Chondrocyte (in vitro differentiated cells): ENCODE results near the gene KCTD21. TPM values are rescaled to one million over a fixed set of nuclear protein-coding genes. Genes with fewer than 3 reads are reported as not detected.

ENCODE experiments used
- DNase-seq: peaks from one replicate; pipeline ENCODE4 v3.0.0; 2021; ENCODE audit warnings: mixed read lengths, low spot score
- H3K27ac Mint-ChIP-seq: one replicate; pipeline ENCODE4 v1.8.0; 2021; ENCODE audit warnings: mild to moderate bottlenecking, moderate library complexity, mixed read lengths; ENCODE audit not compliant: unreplicated experiment
- H3K27me3 Mint-ChIP-seq: 2 replicates; pipeline ENCODE4 v1.8.0; 2021; ENCODE audit warnings: low read depth, mixed read lengths
- H3K36me3 Mint-ChIP-seq: 2 replicates; pipeline ENCODE4 v1.8.0; 2021; ENCODE audit warnings: low read depth, mixed read lengths
- H3K4me1 Mint-ChIP-seq: 2 replicates; pipeline ENCODE4 v1.8.0; 2021; ENCODE audit warnings: low read depth, mild to moderate bottlenecking, mixed read lengths
- H3K4me3 Mint-ChIP-seq: one replicate; pipeline ENCODE4 v1.8.0; 2021; ENCODE audit warnings: mild to moderate bottlenecking, moderate library complexity, mixed read lengths; ENCODE audit not compliant: unreplicated experiment
- H3K9me3 Mint-ChIP-seq: 2 replicates; pipeline ENCODE4 v1.8.0; 2021; ENCODE audit warnings: low read depth, mixed read lengths
- CTCF ChIP-seq: fragments of 200-600 bp; sonication (generic); IDR thresholded peaks from 2 replicates; pipeline ENCODE4 v1.5.0; 2021; ENCODE audit warnings: antibody characterized with exemption, mild to moderate bottlenecking, moderate library complexity
- total RNA-seq: library from RNA; stranded (reverse); gene quantifications from 3 replicates; pipeline ENCODE4 v1.2.1, GENCODE V29; 2021

KCTD21 gene
- total RNA-seq, 1 donor from 2014 or later, result 15.2 TPM

- no peak for DNase-seq
- peak overlapping the region; percentile 86 for H3K27ac Mint-ChIP-seq
Observed at GRCh38 chr11:78192911-78193351, 4.5 kb upstream of the KCTD21 start.

GRCh38 chr11:78192223-78192719 is 3.8 kb upstream of the KCTD21 start:
- Mint-ChIP-seq H3K27ac (peak overlapping the region; percentile 86), H3K4me1 (peaks cover 48% of the 10 kb centered on the region), H3K27me3 (no peaks in the 10 kb centered on the region), H3K36me3 (peaks cover 6% of the 10 kb centered on the region), H3K9me3 (no peaks in the 10 kb centered on the region), H3K4me3 (no peak overlapping the region)
- TF ChIP-seq CTCF, result no peak
- DNase-seq, result no peak

More at GRCh38 chr11:78192911-78193351, 4.5 kb upstream of the KCTD21 start:
- peaks cover 6% of the 10 kb centered on the region for H3K36me3 Mint-ChIP-seq
- peaks cover 41% of the 10 kb centered on the region for H3K4me1 Mint-ChIP-seq
- no peak for TF ChIP-seq CTCF
- no peaks in the 10 kb centered on the region for H3K9me3 Mint-ChIP-seq
- no peak overlapping the region for H3K4me3 Mint-ChIP-seq
- no peaks in the 10 kb centered on the region for H3K27me3 Mint-ChIP-seq

DNA sequence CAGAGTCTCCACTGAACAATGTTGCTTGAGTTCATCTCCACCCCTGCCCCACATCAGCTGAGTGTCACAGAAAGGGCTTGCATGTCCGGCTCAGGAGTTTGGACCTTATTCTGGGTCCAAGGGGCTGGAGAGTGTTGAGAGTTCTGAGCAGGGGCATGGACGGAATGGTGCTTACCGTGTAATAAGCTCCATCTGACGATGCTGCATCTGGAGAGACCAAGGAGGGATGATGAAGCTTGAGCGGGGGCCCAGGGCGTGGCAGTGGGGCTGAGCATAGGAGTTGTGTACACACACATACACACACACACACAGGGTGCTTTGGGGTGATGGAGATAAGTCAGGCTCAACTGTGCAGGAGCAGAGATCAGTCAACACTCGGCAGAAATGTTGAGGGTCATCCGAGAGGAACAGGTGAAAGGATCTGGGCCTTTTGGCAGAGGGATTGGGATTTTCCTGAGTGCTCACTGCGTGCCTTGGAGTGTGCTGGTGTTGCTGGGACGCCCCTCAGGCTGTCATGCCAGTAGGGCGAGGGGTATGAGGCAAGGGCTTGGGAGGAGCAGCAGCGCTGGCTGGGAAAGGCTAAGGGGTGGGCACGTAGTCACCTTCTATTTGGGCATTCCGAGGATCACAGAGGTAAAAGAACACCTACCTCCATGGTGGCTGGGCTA is 2.6 kb upstream of the KCTD21 start:
- H3K27me3 Mint-ChIP-seq, result no peaks in the 10 kb centered on the region
- H3K36me3 Mint-ChIP-seq, result peaks cover 3% of the 10 kb centered on the region
- H3K9me3 Mint-ChIP-seq, result no peaks in the 10 kb centered on the region
- peak overlapping the region; percentile 22 for H3K27ac Mint-ChIP-seq
- H3K4me3 Mint-ChIP-seq, result peak overlapping the region; percentile 29
- no peak for DNase-seq
- no peak for TF ChIP-seq CTCF
- H3K4me1 Mint-ChIP-seq, result peaks cover 61% of the 10 kb centered on the region

GRCh38 chr11:78190374-78190773 is 1.9 kb upstream of the KCTD21 start:
- no peaks in the 10 kb centered on the region for H3K9me3 Mint-ChIP-seq
- no peak for DNase-seq
- H3K27ac Mint-ChIP-seq, result peak overlapping the region; percentile 53
- peaks cover 67% of the 10 kb centered on the region for H3K4me1 Mint-ChIP-seq
- peaks cover 2% of the 10 kb centered on the region for H3K36me3 Mint-ChIP-seq
- no peaks in the 10 kb centered on the region for H3K27me3 Mint-ChIP-seq
- TF ChIP-seq CTCF, result no peak
- peak overlapping the region; percentile 98 for H3K4me3 Mint-ChIP-seq

DNA sequence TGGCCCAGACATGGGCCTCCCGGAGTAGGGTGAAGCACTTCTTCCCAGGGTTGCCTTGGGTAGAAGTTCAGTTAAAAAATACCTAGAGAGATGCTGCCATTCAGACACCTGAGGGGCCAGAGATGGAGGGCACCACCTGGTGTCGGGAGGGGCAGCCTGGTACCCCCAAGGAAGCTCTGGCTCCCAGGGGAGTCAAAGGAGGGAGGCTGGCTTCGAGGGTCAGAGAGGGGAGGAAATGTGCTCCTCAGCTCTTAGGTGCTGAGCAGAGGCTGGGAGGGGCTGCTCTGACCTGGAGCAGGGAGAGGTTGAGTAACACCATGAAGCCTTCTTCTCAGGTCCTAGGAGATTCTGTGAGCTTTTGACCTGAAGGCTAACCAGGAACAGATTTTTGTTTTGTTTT is 1.4 kb upstream of the KCTD21 start:
- Mint-ChIP-seq H3K27me3 (no peaks in the 10 kb centered on the region), H3K9me3 (no peaks in the 10 kb centered on the region), H3K27ac (peak overlapping the region; percentile 85), H3K4me3 (peak overlapping the region; percentile 98), H3K36me3 (peaks cover 2% of the 10 kb centered on the region), H3K4me1 (peaks cover 68% of the 10 kb centered on the region)
- DNase-seq, result no peak
- TF ChIP-seq CTCF, result no peak
